HepG2 (cell line): ENCODE results near the gene XAF1. TPM values are rescaled to one million over a fixed set of nuclear protein-coding genes. Genes with fewer than 3 reads are reported as not detected.

ENCODE experiments used
- ATF7-NPFF ChIP-seq: sonication (generic); formaldehyde crosslinking; IDR thresholded peaks from 2 replicates; pipeline ENCODE4 v1.8.1; 2023; ENCODE audit warnings: mild to moderate bottlenecking, low read depth, missing genetic modification reagents, moderate library complexity
- GATA4 ChIP-seq: sonication (generic); IDR thresholded peaks from 2 replicates; pipeline ENCODE4 v1.6.1; 2016; ENCODE audit warnings: antibody characterized with exemption, low read depth, borderline replicate concordance
- HES4 ChIP-seq: sonication (generic); formaldehyde crosslinking; IDR thresholded peaks from 2 replicates; pipeline ENCODE4 v1.9.0; 2021; ENCODE audit warnings: mild to moderate bottlenecking, missing genetic modification reagents, borderline replicate concordance
- HNRNPH1 ChIP-seq: fragments of 200-400 bp; formaldehyde crosslinking; optimal IDR thresholded peaks from 2 replicates; pipeline ENCODE3; 2017; ENCODE audit warnings: mild to moderate bottlenecking, low read depth, low read length
- JARID2 ChIP-seq: sonication (generic); formaldehyde crosslinking; IDR thresholded peaks from 2 replicates; pipeline ENCODE4 v1.8.1; 2023; ENCODE audit warnings: missing genetic modification reagents, inconsistent platforms; ENCODE audit not compliant: insufficient replicate concordance
- MAZ ChIP-seq, 2 experiments: sonication (generic) in 1 of 2; formaldehyde crosslinking in 1 of 2; IDR thresholded peaks; 2 replicates each; pipeline versions ENCODE4 v1.5.0 to v1.6.1; 2012 to 2020; ENCODE audit warnings: low read depth in 2 of 2, mild to moderate bottlenecking in 2 of 2, borderline replicate concordance in 1 of 2, improper control_type of control experiment in 1 of 2, low read length in 1 of 2, missing genetic modification reagents in 1 of 2, moderate library complexity in 1 of 2
- NBN ChIP-seq: fragments of 450-650 bp; conservative IDR thresholded peaks from 2 replicates; pipeline ENCODE4 v1.6.1; 2017
- SP1 ChIP-seq, 2 experiments: fragments of 450-650 bp in 1 of 2; sonication (generic) in 1 of 2; formaldehyde crosslinking in 1 of 2; IDR thresholded peaks; 2 replicates each; pipeline versions ENCODE4 v1.4.0 to v1.6.1; 2016 to 2020; ENCODE audit warnings: missing genetic modification reagents in 1 of 2
- TEAD3 ChIP-seq: optimal IDR thresholded peaks from 2 replicates; pipeline ENCODE3; 2016; ENCODE audit warnings: borderline replicate concordance
- TP53 ChIP-seq: sonication (generic); formaldehyde crosslinking; conservative IDR thresholded peaks from 2 replicates; pipeline ENCODE4 v1.4.0; 2020; ENCODE audit warnings: missing genetic modification reagents
- ZNF121 ChIP-seq: sonication (generic); formaldehyde crosslinking; IDR thresholded peaks from 2 replicates; pipeline ENCODE4 v1.5.0; 2020; ENCODE audit warnings: mild to moderate bottlenecking, missing genetic modification reagents
- ZNF33A ChIP-seq: sonication (generic); formaldehyde crosslinking; IDR thresholded peaks from 2 replicates; pipeline ENCODE4 v1.5.1; 2020; ENCODE audit warnings: missing genetic modification reagents, mild to moderate bottlenecking, moderate library complexity, borderline replicate concordance
- ZNF878 ChIP-seq: sonication (generic); formaldehyde crosslinking; IDR thresholded peaks from 2 replicates; pipeline ENCODE4 v1.8.1; 2023; ENCODE audit warnings: mild to moderate bottlenecking, missing genetic modification reagents, moderate library complexity
- polyA plus RNA-seq, 8 experiments: library from polyadenylated mRNA; depleted of rRNA in 3 of 8; stranded (reverse) in 7 of 8; unstranded in 1 of 8; fragments of >200 nt; fragmentation: Illumina TruSeq in 4 of 8; extraction: Trizol in 4 of 8; gene quantifications; 2 replicates each; pipeline versions ENCODE4 v1.2.1 to v1.2.3, GENCODE V29; 2011 to 2016; ENCODE audit warnings: low read depth in 4 of 8, missing spikeins in 1 of 8, mixed read lengths in 1 of 8; ENCODE audit not compliant: insufficient read depth in 1 of 8
- total RNA-seq, 5 experiments: library from RNA; depleted of rRNA; stranded (reverse); fragments of >200 nt; fragmentation: Illumina TruSeq; extraction: Trizol; gene quantifications; 2 replicates each; pipeline ENCODE4 v1.2.3, GENCODE V29; 2016; ENCODE audit warnings: low read depth in 1 of 5
- TF ChIP-seq, protein P1 (sequence below): sonication (generic); formaldehyde crosslinking; IDR thresholded peaks from 2 replicates; pipeline ENCODE4 v1.8.0; 2022; ENCODE audit warnings: missing genetic modification reagents, mild to moderate bottlenecking, moderate library complexity, borderline replicate concordance
- TF ChIP-seq, protein P2 (sequence below): sonication (generic); formaldehyde crosslinking; IDR thresholded peaks from 2 replicates; pipeline ENCODE4 v1.8.1; 2023; ENCODE audit warnings: mild to moderate bottlenecking, missing genetic modification reagents, borderline replicate concordance
- TF ChIP-seq, protein P3 (sequence below): sonication (generic); formaldehyde crosslinking; IDR thresholded peaks from 2 replicates; pipeline ENCODE4 v1.5.0; 2020; ENCODE audit warnings: mild to moderate bottlenecking, missing genetic modification reagents
- TF ChIP-seq, protein P4 (sequence below): sonication (generic); formaldehyde crosslinking; IDR thresholded peaks from 2 replicates; pipeline ENCODE4 v1.8.0; 2022; ENCODE audit warnings: missing genetic modification reagents, low read depth, mild to moderate bottlenecking, borderline replicate concordance
- TF ChIP-seq, protein P5 (sequence below): sonication (generic); formaldehyde crosslinking; IDR thresholded peaks from 2 replicates; pipeline ENCODE4 v1.4.0; 2020; ENCODE audit warnings: missing genetic modification reagents, borderline replicate concordance
- TF ChIP-seq, protein P6 (sequence below): fragments of 450-650 bp; IDR thresholded peaks from 2 replicates; pipeline ENCODE4 v1.6.1; 2017

Gene XAF1
- total and polyA plus RNA-seq, 2 of the 13 experiments (the other 11 are each of a cell fraction or from before 2014, with no cell fraction given) = 1.2 to 2.4 TPM

DNA sequence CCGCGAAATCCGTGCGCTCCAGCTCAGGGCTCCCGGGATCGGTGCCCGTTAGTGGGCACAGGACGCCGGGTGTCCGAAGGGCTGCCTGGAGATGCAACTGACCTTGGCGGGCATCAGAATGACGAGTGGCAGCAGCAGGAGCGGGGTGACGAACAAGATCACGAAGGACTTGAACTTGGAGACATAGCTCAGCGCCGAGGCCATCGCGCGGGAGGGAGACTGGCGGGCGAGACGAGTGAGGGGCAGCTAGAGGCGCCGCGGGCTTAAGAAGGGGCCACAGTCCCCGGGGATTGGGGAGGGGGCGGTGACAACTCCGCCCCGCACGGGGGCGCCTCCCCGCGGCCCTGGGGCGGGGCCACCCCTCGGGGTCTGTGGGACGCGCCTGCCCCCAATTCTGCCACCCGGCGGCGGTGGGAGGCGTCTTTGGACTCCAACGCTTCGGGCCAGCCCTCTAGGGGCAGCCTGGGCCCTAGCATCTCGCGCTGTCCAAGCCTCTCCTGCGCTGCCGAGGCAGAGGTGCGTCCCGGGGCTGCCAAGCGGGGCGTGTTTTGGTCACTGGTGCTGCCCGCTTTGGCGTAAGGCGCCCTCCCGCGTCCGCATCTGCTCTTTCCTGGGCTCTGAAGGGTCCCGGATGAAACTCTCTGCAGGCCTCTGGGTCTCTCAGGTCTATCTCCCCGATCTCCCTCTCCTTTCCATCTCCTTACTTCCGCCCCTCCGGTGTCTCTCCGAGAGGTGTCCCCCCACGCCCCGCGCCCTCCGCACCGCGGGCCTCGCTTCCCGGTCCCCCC lies 42.5 kb upstream of the XAF1 start, which contains the start of gene SLC13A5 (continued):
- TF ChIP-seq, protein P1, sequence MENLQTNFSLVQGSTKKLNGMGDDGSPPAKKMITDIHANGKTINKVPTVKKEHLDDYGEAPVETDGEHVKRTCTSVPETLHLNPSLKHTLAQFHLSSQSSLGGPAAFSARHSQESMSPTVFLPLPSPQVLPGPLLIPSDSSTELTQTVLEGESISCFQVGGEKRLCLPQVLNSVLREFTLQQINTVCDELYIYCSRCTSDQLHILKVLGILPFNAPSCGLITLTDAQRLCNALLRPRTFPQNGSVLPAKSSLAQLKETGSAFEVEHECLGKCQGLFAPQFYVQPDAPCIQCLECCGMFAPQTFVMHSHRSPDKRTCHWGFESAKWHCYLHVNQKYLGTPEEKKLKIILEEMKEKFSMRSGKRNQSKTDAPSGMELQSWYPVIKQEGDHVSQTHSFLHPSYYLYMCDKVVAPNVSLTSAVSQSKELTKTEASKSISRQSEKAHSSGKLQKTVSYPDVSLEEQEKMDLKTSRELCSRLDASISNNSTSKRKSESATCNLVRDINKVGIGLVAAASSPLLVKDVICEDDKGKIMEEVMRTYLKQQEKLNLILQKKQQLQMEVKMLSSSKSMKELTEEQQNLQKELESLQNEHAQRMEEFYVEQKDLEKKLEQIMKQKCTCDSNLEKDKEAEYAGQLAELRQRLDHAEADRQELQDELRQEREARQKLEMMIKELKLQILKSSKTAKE (CRISPR knock-in tag) = peak; percentile 89
- TF ChIP-seq ATF7-NPFF (CRISPR knock-in tag) (peak; percentile 57; the same call in 1 of the 2 replicates), JARID2 (CRISPR knock-in tag) (no peak), TEAD3 (CRISPR knock-in tag) (peak; percentile 39), TP53 (CRISPR knock-in tag) (0 out of 2 replicates have a peak, but pooled peaks have one; percentile 29), NBN (no peak), HES4 (CRISPR knock-in tag) (peak; percentile 70; the same call in 1 of the 2 replicates), ZNF33A (CRISPR knock-in tag) (no peak), GATA4 (peak; percentile 70; the same call in 1 of the 2 replicates), ZNF878 (CRISPR knock-in tag) (0 out of 2 replicates have a peak, but pooled peaks have one; percentile 83), ZNF121 (CRISPR knock-in tag) (peak; percentile 62; the same call in 1 of the 2 replicates), MAZ (IDR thresholded peaks at IDR 0.05; ENCODE audit: borderline replicate concordance, low read depth, low read length) (peak; percentile 96), MAZ (CRISPR knock-in tag; IDR thresholded peaks at IDR 0.05; ENCODE audit: low read depth) (peak; percentile 81; the same call in 1 of the 2 replicates), SP1 (IDR thresholded peaks at IDR 0.05) (no peak), SP1 (CRISPR knock-in tag; IDR thresholded peaks at IDR 0.05) (peak; percentile 71), HNRNPH1 (no peak)
- TF ChIP-seq, protein P2, sequence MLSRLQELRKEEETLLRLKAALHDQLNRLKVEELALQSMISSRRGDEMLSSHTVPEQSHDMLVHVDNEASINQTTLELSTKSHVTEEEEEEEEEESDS (CRISPR knock-in tag) = peak; percentile 47; the same call in 1 of the 2 replicates
- TF ChIP-seq, protein P3, sequence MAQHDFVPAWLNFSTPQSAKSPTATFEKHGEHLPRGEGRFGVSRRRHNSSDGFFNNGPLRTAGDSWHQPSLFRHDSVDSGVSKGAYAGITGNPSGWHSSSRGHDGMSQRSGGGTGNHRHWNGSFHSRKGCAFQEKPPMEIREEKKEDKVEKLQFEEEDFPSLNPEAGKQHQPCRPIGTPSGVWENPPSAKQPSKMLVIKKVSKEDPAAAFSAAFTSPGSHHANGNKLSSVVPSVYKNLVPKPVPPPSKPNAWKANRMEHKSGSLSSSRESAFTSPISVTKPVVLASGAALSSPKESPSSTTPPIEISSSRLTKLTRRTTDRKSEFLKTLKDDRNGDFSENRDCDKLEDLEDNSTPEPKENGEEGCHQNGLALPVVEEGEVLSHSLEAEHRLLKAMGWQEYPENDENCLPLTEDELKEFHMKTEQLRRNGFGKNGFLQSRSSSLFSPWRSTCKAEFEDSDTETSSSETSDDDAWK (CRISPR knock-in tag) = no peak
- TF ChIP-seq, protein P4, sequence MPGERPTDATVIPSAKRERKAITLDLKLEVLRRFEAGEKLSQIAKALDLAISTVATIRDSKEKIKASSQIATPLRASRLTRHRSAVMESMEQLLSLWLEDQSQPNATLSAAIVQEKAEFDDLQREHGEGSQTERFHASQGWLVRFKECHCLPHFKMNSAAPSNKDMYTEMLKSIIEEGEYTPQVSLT (CRISPR knock-in tag) = no peak
- TF ChIP-seq, protein P5, sequence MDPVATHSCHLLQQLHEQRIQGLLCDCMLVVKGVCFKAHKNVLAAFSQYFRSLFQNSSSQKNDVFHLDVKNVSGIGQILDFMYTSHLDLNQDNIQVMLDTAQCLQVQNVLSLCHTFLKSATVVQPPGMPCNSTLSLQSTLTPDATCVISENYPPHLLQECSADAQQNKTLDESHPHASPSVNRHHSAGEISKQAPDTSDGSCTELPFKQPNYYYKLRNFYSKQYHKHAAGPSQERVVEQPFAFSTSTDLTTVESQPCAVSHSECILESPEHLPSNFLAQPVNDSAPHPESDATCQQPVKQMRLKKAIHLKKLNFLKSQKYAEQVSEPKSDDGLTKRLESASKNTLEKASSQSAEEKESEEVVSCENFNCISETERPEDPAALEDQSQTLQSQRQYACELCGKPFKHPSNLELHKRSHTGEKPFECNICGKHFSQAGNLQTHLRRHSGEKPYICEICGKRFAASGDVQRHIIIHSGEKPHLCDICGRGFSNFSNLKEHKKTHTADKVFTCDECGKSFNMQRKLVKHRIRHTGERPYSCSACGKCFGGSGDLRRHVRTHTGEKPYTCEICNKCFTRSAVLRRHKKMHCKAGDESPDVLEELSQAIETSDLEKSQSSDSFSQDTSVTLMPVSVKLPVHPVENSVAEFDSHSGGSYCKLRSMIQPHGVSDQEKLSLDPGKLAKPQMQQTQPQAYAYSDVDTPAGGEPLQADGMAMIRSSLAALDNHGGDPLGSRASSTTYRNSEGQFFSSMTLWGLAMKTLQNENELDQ (CRISPR knock-in tag) = peak; percentile 41; the same call in 1 of the 2 replicates
- TF ChIP-seq, protein P6, sequence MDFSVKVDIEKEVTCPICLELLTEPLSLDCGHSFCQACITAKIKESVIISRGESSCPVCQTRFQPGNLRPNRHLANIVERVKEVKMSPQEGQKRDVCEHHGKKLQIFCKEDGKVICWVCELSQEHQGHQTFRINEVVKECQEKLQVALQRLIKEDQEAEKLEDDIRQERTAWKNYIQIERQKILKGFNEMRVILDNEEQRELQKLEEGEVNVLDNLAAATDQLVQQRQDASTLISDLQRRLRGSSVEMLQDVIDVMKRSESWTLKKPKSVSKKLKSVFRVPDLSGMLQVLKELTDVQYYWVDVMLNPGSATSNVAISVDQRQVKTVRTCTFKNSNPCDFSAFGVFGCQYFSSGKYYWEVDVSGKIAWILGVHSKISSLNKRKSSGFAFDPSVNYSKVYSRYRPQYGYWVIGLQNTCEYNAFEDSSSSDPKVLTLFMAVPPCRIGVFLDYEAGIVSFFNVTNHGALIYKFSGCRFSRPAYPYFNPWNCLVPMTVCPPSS = no peak
